ENCODE data around the gene XPR1.

- TF ChIP-seq CTCF (IDR thresholded peaks at IDR 0.05) (no peak), POLR2AphosphoS5 (IDR thresholded peaks at IDR 0.05) (no peak)
Observed at GRCh38 chr1:180930687-180931086, 298.9 kb downstream of the XPR1 start.

Measured in esophagus muscularis mucosa (tissue), 3 donors.